Endodermal cell (in vitro differentiated cells): Measurements from ENCODE around the gene C1orf21. TPM values are rescaled to one million over a fixed set of nuclear protein-coding genes. Genes with fewer than 3 reads are reported as not detected.

ENCODE experiments used
- DNase-seq: peaks from one replicate; pipeline ENCODE4 v3.0.0-alpha.2; 2017
- H3K27ac ChIP-seq: 2 replicates; pipeline ENCODE4 v1.5.1; 2013; ENCODE audit warnings: mild to moderate bottlenecking, low read depth, low read length, moderate library complexity
- H3K27me3 ChIP-seq: 2 replicates; pipeline ENCODE4 v1.6.1; 2013; ENCODE audit warnings: mild to moderate bottlenecking, low read length, moderate library complexity; ENCODE audit not compliant: insufficient read depth, control insufficient read depth, poor library complexity, severe bottlenecking
- H3K36me3 ChIP-seq: 2 replicates; pipeline ENCODE4 v1.7.0; 2013; ENCODE audit warnings: mild to moderate bottlenecking, low read length, moderate library complexity; ENCODE audit not compliant: control insufficient read depth, insufficient read depth
- H3K4me1 ChIP-seq: one replicate; pipeline ENCODE4 v1.7.0; 2013; ENCODE audit warnings: low read length; ENCODE audit not compliant: control insufficient read depth, insufficient read depth
- H3K4me3 ChIP-seq: 2 replicates; pipeline ENCODE4 v1.5.1; 2013; ENCODE audit warnings: mild to moderate bottlenecking, low read length, moderate library complexity
- H3K9ac ChIP-seq: 2 replicates; pipeline ENCODE4 v1.6.1; 2013; ENCODE audit warnings: mild to moderate bottlenecking, low read length, moderate library complexity; ENCODE audit not compliant: poor library complexity, severe bottlenecking; ENCODE audit errors: extremely low read depth
- H3K9me3 ChIP-seq: 2 replicates; pipeline ENCODE4 v1.6.1; 2013; ENCODE audit warnings: mild to moderate bottlenecking, low read length, moderate library complexity; ENCODE audit not compliant: control insufficient read depth
- H3K27ac Mint-ChIP-seq: 2 replicates; pipeline ENCODE4 v1.8.0; 2020; ENCODE audit warnings: mixed read lengths
- H3K27me3 Mint-ChIP-seq: 2 replicates; pipeline ENCODE4 v1.8.0; 2021; ENCODE audit warnings: mild to moderate bottlenecking, mixed read lengths; ENCODE audit not compliant: insufficient read depth
- H3K36me3 Mint-ChIP-seq: 2 replicates; pipeline ENCODE4 v1.8.0; 2020; ENCODE audit warnings: low read depth, mixed read lengths
- H3K4me1 Mint-ChIP-seq: 2 replicates; pipeline ENCODE4 v1.8.0; 2020; ENCODE audit warnings: mixed read lengths
- H3K4me3 Mint-ChIP-seq: 2 replicates; pipeline ENCODE4 v1.8.0; 2020; ENCODE audit warnings: mild to moderate bottlenecking, moderate library complexity, mixed read lengths
- H3K9me3 Mint-ChIP-seq: 2 replicates; pipeline ENCODE4 v1.8.0; 2020; ENCODE audit warnings: mild to moderate bottlenecking, mixed read lengths
- CTCF ChIP-seq: fragments of 200-600 bp; sonication (generic); conservative IDR thresholded peaks from 2 replicates; pipeline ENCODE4 v1.5.0; 2021; ENCODE audit warnings: antibody characterized with exemption, mild to moderate bottlenecking
- WGBS, 2 experiments: methylation state at CpG; one replicate each; pipeline versions ENCODE4 v1.1.5 to v1.1.7; 2013; ENCODE audit warnings: missing lambda C conversion rate in 2 of 2, mixed read lengths in 1 of 2; ENCODE audit not compliant: insufficient coverage in 1 of 2, insufficient read length in 1 of 2; 5-methylcytosine and 5-hydroxymethylcytosine counted together
- total RNA-seq, 2 donors: library from RNA; stranded (reverse); fragmentation: NEBNext Ultra II Directional in 1 of 2; extraction: Animal tissue kit (Norgen Biotek cat#: 25700) in 1 of 2; gene quantifications; 2 replicates in 1 of 2; 3 replicates in 1 of 2; pipeline ENCODE4 v1.2.1, GENCODE V29; 2021

The C1orf21 gene
- total RNA-seq, 2 donors from 2014 or later: 9.1 to 10.2 TPM

GRCh38 chr1:184479435-184480167, 92.8 kb downstream of the C1orf21 start:
- peaks cover 4% of the 10 kb centered on the region for H3K4me1 ChIP-seq
- H3K9ac ChIP-seq: no peak overlapping the region
- H3K27ac Mint-ChIP-seq: no peak overlapping the region
- H3K27me3 ChIP-seq: no peaks in the 10 kb centered on the region
- TF ChIP-seq CTCF: no peak
- H3K9me3 ChIP-seq: no peaks in the 10 kb centered on the region
- WGBS, 2 experiments: 94 to 96% methylated on average over 9 to 14 of the region's 14 CpGs
- H3K36me3 Mint-ChIP-seq: no peaks in the 10 kb centered on the region
- H3K27ac ChIP-seq: no peak overlapping the region
- H3K4me1 Mint-ChIP-seq: peaks cover 31% of the 10 kb centered on the region
- H3K27me3 Mint-ChIP-seq: no peaks in the 10 kb centered on the region
- no peak overlapping the region for H3K4me3 Mint-ChIP-seq
- H3K4me3 ChIP-seq: no peak overlapping the region
- no peaks in the 10 kb centered on the region for H3K9me3 Mint-ChIP-seq
- no peak for DNase-seq
- peaks cover 13% of the 10 kb centered on the region for H3K36me3 ChIP-seq

- no peaks in the 10 kb centered on the region for H3K36me3 Mint-ChIP-seq
- peak overlapping the region; percentile 22 for H3K27ac Mint-ChIP-seq
- Histone ChIP-seq H3K4me3 (peak overlapping the region; percentile 30), H3K36me3 (peaks cover 13% of the 10 kb centered on the region), H3K27ac (no peak overlapping the region), H3K9ac (no peak overlapping the region), H3K27me3 (no peaks in the 10 kb centered on the region), H3K9me3 (no peaks in the 10 kb centered on the region), H3K4me1 (peaks cover 4% of the 10 kb centered on the region)
- peak; percentile 82 for DNase-seq
- no peaks in the 10 kb centered on the region for H3K9me3 Mint-ChIP-seq
- no peak for TF ChIP-seq CTCF
- H3K27me3 Mint-ChIP-seq: no peaks in the 10 kb centered on the region
- peak overlapping the region; percentile 4 for H3K4me3 Mint-ChIP-seq
- H3K4me1 Mint-ChIP-seq: peaks cover 31% of the 10 kb centered on the region
- WGBS, 2 experiments: 13 to 16% methylated on average over 5 of the region's 5 CpGs
Measured at GRCh38 chr1:184480736-184481135, 93.9 kb downstream of the C1orf21 start.

GRCh38 chr1:184482136-184482535, 95.3 kb downstream of the C1orf21 start:
- no peaks in the 10 kb centered on the region for H3K27me3 ChIP-seq
- H3K9me3 ChIP-seq: no peaks in the 10 kb centered on the region
- H3K4me1 ChIP-seq: peaks cover 7% of the 10 kb centered on the region
- H3K4me1 Mint-ChIP-seq: peaks cover 37% of the 10 kb centered on the region
- WGBS, 2 experiments: 95 to 98% methylated on average over 5 of the region's 5 CpGs
- no peak for TF ChIP-seq CTCF
- no peak overlapping the region for H3K27ac ChIP-seq
- H3K27ac Mint-ChIP-seq: no peak overlapping the region
- no peak overlapping the region for H3K4me3 Mint-ChIP-seq
- no peak overlapping the region for H3K9ac ChIP-seq
- no peak for DNase-seq
- H3K9me3 Mint-ChIP-seq: no peaks in the 10 kb centered on the region
- H3K36me3 Mint-ChIP-seq: no peaks in the 10 kb centered on the region
- no peaks in the 10 kb centered on the region for H3K27me3 Mint-ChIP-seq
- no peak overlapping the region for H3K4me3 ChIP-seq
- peaks cover 13% of the 10 kb centered on the region for H3K36me3 ChIP-seq
